SH-SY5Y (cell line): Measurements from ENCODE around the gene PAK1.

ENCODE experiments used
- GATA2 ChIP-seq: IDR thresholded peaks from 2 replicates; pipeline ENCODE4 v1.6.1; 2011; ENCODE audit warnings: mild to moderate bottlenecking, low read depth, low read length
- GATA3 ChIP-seq: IDR thresholded peaks from 2 replicates; pipeline ENCODE4 v1.6.1; 2011; ENCODE audit warnings: low read depth, mild to moderate bottlenecking, low read length, moderate library complexity

- TF ChIP-seq GATA2 (no peak), GATA3 (no peak)
Measured at GRCh38 chr11:77411717-77412441, 62.0 kb downstream of the PAK1 start.
